Measurements from ENCODE around the gene DARS1. TPM values are rescaled to one million over a fixed set of nuclear protein-coding genes. Genes with fewer than 3 reads are reported as not detected.

DARS1 gene
- total RNA-seq, 6 experiments from 2014 or later, result 19.9 to 49.1 (median 34.8) TPM

DNA sequence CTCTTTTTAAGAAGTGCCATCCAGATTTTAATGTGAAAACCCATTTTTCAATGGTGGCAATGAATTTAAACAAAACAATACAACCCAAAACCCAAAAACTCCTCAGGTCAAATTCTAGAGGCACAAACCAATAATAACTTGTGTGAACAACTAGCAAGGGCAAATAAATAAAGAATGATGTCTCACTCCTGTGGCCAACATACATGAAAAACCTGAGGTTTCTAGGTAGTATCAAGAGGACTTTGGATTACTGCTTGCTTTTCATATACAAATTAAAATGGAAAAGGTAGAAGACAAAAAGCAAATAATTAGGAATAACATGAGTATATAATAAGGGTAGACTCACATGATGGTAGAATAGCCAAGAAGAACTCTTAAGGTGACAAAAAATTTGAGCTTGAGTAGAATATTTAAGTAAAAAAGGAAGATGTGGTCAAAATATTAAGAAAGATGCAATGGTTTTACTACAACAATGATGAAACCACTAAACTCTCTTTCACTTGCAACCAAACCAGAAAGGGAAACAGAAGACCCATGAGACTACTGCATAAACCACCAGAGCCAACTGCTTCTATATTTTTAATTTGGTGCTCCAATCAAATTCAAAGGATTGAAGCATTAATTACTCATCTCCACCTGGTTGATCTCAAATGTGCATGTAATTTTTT, 53.5 kb downstream of the DARS1 start:
- Histone ChIP-seq H3K9me3 (no peaks in the 10 kb centered on the region), H3K4me3 (no peak overlapping the region), H3K27ac (no peak overlapping the region), H3K4me1 (no peaks in the 10 kb centered on the region), H3K27me3 (no peaks in the 10 kb centered on the region), H3K36me3 (peaks cover 0 to 18% (median 5%) of the 10 kb centered on the region in 4 donors)
- intact Hi-C loops (cut with DNase I), result no loop called here
- TF ChIP-seq POLR2A (IDR thresholded peaks at IDR 0.05), result no peak
- TF ChIP-seq, protein P1, sequence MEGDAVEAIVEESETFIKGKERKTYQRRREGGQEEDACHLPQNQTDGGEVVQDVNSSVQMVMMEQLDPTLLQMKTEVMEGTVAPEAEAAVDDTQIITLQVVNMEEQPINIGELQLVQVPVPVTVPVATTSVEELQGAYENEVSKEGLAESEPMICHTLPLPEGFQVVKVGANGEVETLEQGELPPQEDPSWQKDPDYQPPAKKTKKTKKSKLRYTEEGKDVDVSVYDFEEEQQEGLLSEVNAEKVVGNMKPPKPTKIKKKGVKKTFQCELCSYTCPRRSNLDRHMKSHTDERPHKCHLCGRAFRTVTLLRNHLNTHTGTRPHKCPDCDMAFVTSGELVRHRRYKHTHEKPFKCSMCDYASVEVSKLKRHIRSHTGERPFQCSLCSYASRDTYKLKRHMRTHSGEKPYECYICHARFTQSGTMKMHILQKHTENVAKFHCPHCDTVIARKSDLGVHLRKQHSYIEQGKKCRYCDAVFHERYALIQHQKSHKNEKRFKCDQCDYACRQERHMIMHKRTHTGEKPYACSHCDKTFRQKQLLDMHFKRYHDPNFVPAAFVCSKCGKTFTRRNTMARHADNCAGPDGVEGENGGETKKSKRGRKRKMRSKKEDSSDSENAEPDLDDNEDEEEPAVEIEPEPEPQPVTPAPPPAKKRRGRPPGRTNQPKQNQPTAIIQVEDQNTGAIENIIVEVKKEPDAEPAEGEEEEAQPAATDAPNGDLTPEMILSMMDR (IDR thresholded peaks at IDR 0.05), result no peak
- DNase-seq, result no peak
- no peak for ATAC-seq

DNA sequence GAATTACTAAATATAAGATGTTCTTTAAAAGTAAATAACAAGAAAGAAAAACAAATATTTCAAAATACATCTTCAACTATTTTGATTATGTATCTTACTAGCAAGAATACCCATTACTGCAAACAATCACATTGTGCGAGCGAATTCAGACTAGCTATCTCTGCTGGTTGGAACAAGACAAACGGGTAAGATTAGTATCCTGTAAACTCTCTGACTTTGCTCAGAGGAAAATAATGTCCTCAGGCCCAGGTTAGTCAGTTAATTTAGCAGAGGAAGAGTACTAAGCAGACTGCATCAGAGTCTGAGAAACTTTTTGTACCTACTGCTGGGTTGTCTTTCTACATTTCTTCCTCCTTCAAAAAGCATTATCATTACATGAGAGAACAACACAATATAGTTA, 58.8 kb downstream of the DARS1 start:
- Histone ChIP-seq H3K36me3 (peaks cover 0 to 34% (median 7%) of the 10 kb centered on the region in 4 donors), H3K9me3 (no peaks in the 10 kb centered on the region), H3K27ac (no peak overlapping the region), H3K4me1 (no peaks in the 10 kb centered on the region), H3K27me3 (no peaks in the 10 kb centered on the region), H3K4me3 (no peak overlapping the region)
- no peak for TF ChIP-seq POLR2A (IDR thresholded peaks at IDR 0.05)
- TF ChIP-seq, protein P1 (IDR thresholded peaks at IDR 0.05), result no peak
- DNase-seq, result no peak
- 83% methylated on average over 3 of the region's 3 CpGs for WGBS (ENCODE audit: insufficient coverage, low coverage, low lambda C conversion rate, missing lambda C conversion rate)
- no peak for ATAC-seq
- intact Hi-C loops (cut with DNase I), result no loop called here

DNA sequence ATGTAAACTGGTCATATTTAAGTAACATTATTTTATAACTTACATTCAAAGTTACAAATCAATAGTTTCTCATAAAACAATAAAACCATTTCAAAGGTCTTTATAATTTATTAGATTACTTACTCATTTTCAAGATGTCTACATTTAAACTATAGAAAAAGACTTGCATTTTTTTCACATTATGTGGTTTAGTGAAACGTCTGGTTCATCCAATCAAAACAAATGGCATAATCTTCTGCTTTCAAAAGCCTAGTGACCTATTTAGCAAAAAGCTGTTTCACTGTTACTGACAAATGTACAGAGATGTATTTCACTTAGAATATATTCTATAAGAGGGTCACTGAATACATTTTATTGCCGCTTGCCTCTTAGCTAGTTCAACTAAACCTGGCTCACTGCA, 59.9 kb downstream of the DARS1 start:
- no peaks in the 10 kb centered on the region for H3K4me1 ChIP-seq
- no peak overlapping the region for H3K27ac ChIP-seq
- no peak for DNase-seq
- no peaks in the 10 kb centered on the region for H3K27me3 ChIP-seq
- no peaks in the 10 kb centered on the region for H3K9me3 ChIP-seq
- intact Hi-C loops (cut with DNase I), result no loop called here
- H3K4me3 ChIP-seq, result no peak overlapping the region
- ATAC-seq, result no peak
- TF ChIP-seq, protein P1 (IDR thresholded peaks at IDR 0.05), result no peak
- no peak for TF ChIP-seq POLR2A (IDR thresholded peaks at IDR 0.05)
- 63% methylated on average over 2 of the region's 2 CpGs for WGBS (ENCODE audit: insufficient coverage, low coverage, low lambda C conversion rate, missing lambda C conversion rate)
- H3K36me3 ChIP-seq, result peaks cover 0 to 24% (median 4%) of the 10 kb centered on the region in 4 donors

DNA sequence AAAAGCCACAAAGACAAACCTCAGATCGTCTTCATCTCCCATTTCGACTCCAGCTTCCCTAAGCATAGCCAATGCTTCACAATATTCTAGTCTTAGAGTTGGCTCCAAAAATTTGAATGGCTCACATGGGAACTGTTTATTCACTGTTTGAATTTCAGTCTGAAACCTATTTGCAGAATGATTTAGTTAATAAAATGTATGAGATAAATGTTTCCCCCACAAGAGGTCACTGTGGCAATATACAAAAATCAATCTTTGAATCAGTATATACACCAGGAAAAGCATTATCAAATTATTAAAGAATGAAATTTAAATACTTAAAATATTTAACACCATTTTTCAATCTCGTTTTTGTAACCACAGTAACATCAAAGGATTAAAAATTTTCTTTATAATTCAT, 69.2 kb downstream of the DARS1 start:
- TF ChIP-seq, protein P1 (IDR thresholded peaks at IDR 0.05), result peak; percentile 40 to 50 (median 46)
- TF ChIP-seq POLR2A (IDR thresholded peaks at IDR 0.05), result no peak
- H3K4me1 ChIP-seq, result no peaks in the 10 kb centered on the region
- intact Hi-C loops (cut with DNase I), result loop anchor here in 1 of 2 donors (10.0 kb wide), 1 partner anchor 469 kb away; no protein-coding TSS in a partner anchor
- peak in 3 of 4 donors; percentile 55 to 72 (median 55) for ATAC-seq
- H3K36me3 ChIP-seq, result peaks cover 0 to 21% (median 0%) of the 10 kb centered on the region in 4 donors
- no peak overlapping the region for H3K4me3 ChIP-seq
- WGBS (ENCODE audit: insufficient coverage, low coverage, low lambda C conversion rate, missing lambda C conversion rate), result 55% methylated on average over 3 of the region's 3 CpGs
- no peaks in the 10 kb centered on the region for H3K27me3 ChIP-seq
- H3K9me3 ChIP-seq, result no peaks in the 10 kb centered on the region
- no peak overlapping the region for H3K27ac ChIP-seq
- DNase-seq, result no peak

Measured in right lobe of liver (tissue), 6 donors.